LNCaP clone FGC (cell line): ENCODE data around the gene SYNPO2L.

ENCODE experiments used
- DNase-seq: peaks from one replicate; pipeline ENCODE4 v3.0.0-alpha.2; 2011; ENCODE audit warnings: low read depth
- H3K4me3 ChIP-seq: 2 replicates; pipeline ENCODE4 v1.5.1; 2011; ENCODE audit warnings: mild to moderate bottlenecking, low read depth, low read length, control low read depth
- TF ChIP-seq, protein P1 (sequence below): IDR thresholded peaks from 2 replicates; pipeline ENCODE4 v1.5.1; 2012; ENCODE audit warnings: mild to moderate bottlenecking; ENCODE audit not compliant: control insufficient read depth, insufficient read depth; ENCODE audit errors: extremely low read depth

Gene SYNPO2L

DNA sequence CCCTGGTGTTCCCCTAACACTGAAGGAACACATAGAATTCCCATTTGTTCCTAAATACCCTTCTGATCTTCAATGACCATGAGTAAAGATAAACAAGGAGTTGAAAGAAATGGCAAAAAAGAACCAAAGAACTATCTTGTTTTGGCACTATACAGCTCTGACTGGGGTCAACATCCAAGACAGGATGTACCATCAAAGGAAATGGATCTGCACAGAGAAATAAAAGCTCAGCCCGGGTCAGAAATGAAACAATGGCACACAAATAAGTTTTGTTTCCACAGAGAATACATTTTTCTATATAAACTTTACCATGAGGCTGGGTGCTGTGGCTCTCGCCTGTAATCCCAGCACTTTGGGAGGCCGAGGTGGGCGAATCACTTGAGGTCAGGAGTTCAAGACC lies 46.7 kb downstream of the SYNPO2L start:
- TF ChIP-seq, protein P1, sequence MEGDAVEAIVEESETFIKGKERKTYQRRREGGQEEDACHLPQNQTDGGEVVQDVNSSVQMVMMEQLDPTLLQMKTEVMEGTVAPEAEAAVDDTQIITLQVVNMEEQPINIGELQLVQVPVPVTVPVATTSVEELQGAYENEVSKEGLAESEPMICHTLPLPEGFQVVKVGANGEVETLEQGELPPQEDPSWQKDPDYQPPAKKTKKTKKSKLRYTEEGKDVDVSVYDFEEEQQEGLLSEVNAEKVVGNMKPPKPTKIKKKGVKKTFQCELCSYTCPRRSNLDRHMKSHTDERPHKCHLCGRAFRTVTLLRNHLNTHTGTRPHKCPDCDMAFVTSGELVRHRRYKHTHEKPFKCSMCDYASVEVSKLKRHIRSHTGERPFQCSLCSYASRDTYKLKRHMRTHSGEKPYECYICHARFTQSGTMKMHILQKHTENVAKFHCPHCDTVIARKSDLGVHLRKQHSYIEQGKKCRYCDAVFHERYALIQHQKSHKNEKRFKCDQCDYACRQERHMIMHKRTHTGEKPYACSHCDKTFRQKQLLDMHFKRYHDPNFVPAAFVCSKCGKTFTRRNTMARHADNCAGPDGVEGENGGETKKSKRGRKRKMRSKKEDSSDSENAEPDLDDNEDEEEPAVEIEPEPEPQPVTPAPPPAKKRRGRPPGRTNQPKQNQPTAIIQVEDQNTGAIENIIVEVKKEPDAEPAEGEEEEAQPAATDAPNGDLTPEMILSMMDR = no peak
- no peak overlapping the region for H3K4me3 ChIP-seq
- DNase-seq = no peak

DNA sequence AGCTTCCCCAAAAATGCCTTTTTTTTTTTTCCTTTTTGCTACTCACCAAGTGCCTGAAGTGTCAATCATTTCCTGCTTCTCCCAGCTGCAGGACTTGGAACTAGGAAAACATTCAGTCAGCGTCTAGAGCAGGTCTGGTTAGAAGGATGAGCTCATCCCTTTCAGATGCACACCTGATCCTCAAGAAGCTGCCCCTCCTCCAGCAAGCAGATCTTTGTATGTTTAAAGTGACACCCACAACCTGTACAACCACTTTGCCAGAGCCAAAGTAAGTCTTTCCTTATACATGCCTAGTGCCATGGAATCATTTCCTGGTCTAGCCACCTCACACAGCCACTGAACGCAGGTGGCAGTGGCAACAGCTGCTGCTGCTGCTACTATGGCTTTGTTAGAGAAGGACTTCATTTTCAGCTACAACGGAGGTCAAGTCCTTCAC lies 54.3 kb downstream of the SYNPO2L start:
- peak; percentile 100 for DNase-seq
- TF ChIP-seq, protein P1 = no peak
- peak overlapping the region; percentile 31 for H3K4me3 ChIP-seq

GRCh38 chr10:73597346-73597745 lies 58.5 kb downstream of the SYNPO2L start:
- no peak for DNase-seq
- H3K4me3 ChIP-seq = no peak overlapping the region
- TF ChIP-seq, protein P1 = no peak
